ENCODE measurements around the gene CPA4.

GRCh38 chr7:130367836-130368746, 75.1 kb downstream of the CPA4 start:
- TF ChIP-seq, protein P1, sequence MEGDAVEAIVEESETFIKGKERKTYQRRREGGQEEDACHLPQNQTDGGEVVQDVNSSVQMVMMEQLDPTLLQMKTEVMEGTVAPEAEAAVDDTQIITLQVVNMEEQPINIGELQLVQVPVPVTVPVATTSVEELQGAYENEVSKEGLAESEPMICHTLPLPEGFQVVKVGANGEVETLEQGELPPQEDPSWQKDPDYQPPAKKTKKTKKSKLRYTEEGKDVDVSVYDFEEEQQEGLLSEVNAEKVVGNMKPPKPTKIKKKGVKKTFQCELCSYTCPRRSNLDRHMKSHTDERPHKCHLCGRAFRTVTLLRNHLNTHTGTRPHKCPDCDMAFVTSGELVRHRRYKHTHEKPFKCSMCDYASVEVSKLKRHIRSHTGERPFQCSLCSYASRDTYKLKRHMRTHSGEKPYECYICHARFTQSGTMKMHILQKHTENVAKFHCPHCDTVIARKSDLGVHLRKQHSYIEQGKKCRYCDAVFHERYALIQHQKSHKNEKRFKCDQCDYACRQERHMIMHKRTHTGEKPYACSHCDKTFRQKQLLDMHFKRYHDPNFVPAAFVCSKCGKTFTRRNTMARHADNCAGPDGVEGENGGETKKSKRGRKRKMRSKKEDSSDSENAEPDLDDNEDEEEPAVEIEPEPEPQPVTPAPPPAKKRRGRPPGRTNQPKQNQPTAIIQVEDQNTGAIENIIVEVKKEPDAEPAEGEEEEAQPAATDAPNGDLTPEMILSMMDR (IDR thresholded peaks at IDR 0.05) = no peak
- TF ChIP-seq POLR2A (IDR thresholded peaks at IDR 0.05) = no peak
